Measurements from ENCODE around the gene APP. TPM values are rescaled to one million over a fixed set of nuclear protein-coding genes. Genes with fewer than 3 reads are reported as not detected.

Gene APP
- total and polyA plus RNA-seq, 2 of the 13 experiments (the other 11 are each of a cell fraction or from before 2014, with no cell fraction given), result 70.6 to 262 TPM

DNA sequence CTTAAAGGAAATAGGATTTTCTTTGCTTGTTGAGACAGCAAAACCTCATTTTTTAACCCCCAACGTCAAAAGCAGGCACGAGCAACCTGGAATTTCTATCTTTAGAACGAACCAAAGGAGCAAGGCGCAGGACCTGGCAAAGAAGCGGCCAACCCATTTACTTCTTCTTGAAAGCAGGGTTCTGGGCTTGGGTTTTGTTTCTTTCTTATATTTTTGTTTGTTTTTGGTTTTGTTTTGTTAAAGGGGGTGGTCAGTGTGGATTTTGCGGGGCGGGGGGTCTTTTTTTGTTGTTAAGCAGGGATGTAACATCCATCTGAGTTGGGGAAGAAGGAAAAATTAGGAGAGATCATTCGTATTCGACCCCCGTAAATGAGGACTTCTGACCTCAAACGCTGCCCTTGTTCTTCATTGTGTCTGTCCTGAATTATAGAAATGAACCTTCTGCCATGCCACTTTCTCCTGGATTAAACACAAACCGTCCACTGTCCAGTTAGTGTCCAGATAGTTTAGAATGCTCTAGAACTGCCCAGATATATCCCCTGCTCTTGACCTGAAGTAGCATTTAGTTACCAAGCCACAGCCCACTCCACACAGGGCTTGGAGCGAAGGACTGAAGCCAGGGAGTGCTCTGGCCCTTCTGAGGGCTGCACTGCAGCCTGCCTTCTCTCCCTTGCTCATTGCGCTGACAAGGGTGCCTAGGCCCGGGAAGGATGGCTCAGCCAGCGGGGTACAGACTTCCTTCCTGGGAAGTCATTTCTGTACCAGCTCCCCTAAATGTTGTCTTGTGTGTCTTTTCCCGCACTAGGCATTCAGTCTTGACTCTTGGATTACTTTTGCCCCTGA, 909 bp upstream of the APP start:
- in situ Hi-C loops (cut with HindIII; ENCODE audit: extremely low pct_ligation_motif_present, low pct_unique_long_range_greater_than_20kb) (loop anchor here (10.0 kb wide), 1 partner anchor 287 kb away; no protein-coding TSS in a partner anchor), intact Hi-C loops (cut with micrococcal nuclease; ENCODE audit: unreplicated experiment) (loop anchor here (1.0 kb wide), 1 partner anchor 290 kb away; no protein-coding TSS in a partner anchor)
- no peak for ATAC-seq
- H3K9ac ChIP-seq (ENCODE audit: insufficient read depth, low read depth, low read length), result peak overlapping the region; percentile 73; the same call in 1 of the 2 replicates
- H3K4me3 ChIP-seq (replicated peaks in 1 of 3; ENCODE audit: insufficient read depth in 1 of 3, low read depth in 2 of 3, low read length in 3 of 3), result peak overlapping the region; percentile 83 to 85 (median 85)
- peaks cover 2 to 19% of the 10 kb centered on the region in 2 experiments; a peak in 2 of 5 replicates for H3K27me3 ChIP-seq (ENCODE audit: control insufficient read depth in 1 of 2, insufficient read depth in 2 of 2, low read length in 2 of 2)
- H3K4me2 ChIP-seq (ENCODE audit: low read depth, low read length), result peak overlapping the region; percentile 87
- ChIA-PET CTCF (ENCODE audit: low intra/inter-chr PET ratio, low total read pairs) (no interaction called here), POLR2A (no interaction called here)
- H4K20me1 ChIP-seq (ENCODE audit: insufficient read depth, low read length), result no peaks in the 10 kb centered on the region
- no peak for DNase-seq (ENCODE audit: low spot score)
- FAIRE-seq, result no peak
- no peaks in the 10 kb centered on the region for H3K9me3 ChIP-seq (ENCODE audit: low read length)
- no TSS peak for BruUV-seq (replicated peaks)
- no peak overlapping the region for H3K27ac ChIP-seq (ENCODE audit: extremely low read length, insufficient read depth, low read length)
- TF ChIP-seq PHF20 (CRISPR knock-in tag; IDR thresholded peaks at IDR 0.05), result 0 out of 2 replicates have a peak, but pooled peaks have one; percentile 0
- TF ChIP-seq, protein P1, sequence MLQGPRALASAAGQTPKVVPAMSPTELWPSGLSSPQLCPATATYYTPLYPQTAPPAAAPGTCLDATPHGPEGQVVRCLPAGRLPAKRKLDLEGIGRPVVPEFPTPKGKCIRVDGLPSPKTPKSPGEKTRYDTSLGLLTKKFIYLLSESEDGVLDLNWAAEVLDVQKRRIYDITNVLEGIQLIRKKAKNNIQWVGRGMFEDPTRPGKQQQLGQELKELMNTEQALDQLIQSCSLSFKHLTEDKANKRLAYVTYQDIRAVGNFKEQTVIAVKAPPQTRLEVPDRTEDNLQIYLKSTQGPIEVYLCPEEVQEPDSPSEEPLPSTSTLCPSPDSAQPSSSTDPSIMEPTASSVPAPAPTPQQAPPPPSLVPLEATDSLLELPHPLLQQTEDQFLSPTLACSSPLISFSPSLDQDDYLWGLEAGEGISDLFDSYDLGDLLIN (CRISPR knock-in tag; IDR thresholded peaks at IDR 0.05; ENCODE audit: borderline replicate concordance), result no peak
- peaks cover 20% of the 10 kb centered on the region for H3K4me1 ChIP-seq (ENCODE audit: insufficient read depth, low read length)
- peaks cover 26% of the 10 kb centered on the region for H3K79me2 ChIP-seq (ENCODE audit: insufficient read depth, low read length)
- H2AFZ ChIP-seq (ENCODE audit: low read length), result peak overlapping the region; percentile 2
- no peaks in the 10 kb centered on the region for H3K36me3 ChIP-seq (replicated peaks in 1 of 2; ENCODE audit: control insufficient read depth in 1 of 2, insufficient read depth in 2 of 2, low read length in 2 of 2)
- 8% methylated on average over 13 of the region's 17 CpGs for WGBS (ENCODE audit: low lambda C conversion rate)

Measured in HepG2 (cell line).